Hematopoietic multipotent progenitor cell (in vitro differentiated cells): ENCODE results near the gene FGFR4. TPM values are rescaled to one million over a fixed set of nuclear protein-coding genes. Genes with fewer than 3 reads are reported as not detected.
"Not testable (repeated sequence)": the region's sequence is repeated elsewhere in the genome, so short reads cannot be mapped to it uniquely, and the experiment has no call there.

Experiments used
- DNase-seq, 3 donors: peaks; one replicate each; pipeline ENCODE4 v3.0.0-alpha.2; 2011 to 2015; ENCODE audit warnings: low read depth in 2 of 3, low spot score in 2 of 3
- total RNA-seq: library from RNA; depleted of rRNA; stranded (reverse); fragments of >200 nt; gene quantifications from one replicate; pipeline ENCODE4 v1.2.3, GENCODE V29; 2012

FGFR4 gene
- 0.54 TPM for total RNA-seq

GRCh38 chr5:177086654-177087397 is at the start of gene FGFR4:
FGFR4 (plus strand) TSS chr5:177086915; CDS start chr5:177089603, 2,688 bp downstream.
- peak; percentile 58 to 77 (median 69) for DNase-seq

GRCh38 chr5:177036921-177037320 is 49.8 kb upstream of the FGFR4 start:
- no peak for DNase-seq

GRCh38 chr5:177040814-177041420 is 45.8 kb upstream of the FGFR4 start:
- no peak for DNase-seq

DNA sequence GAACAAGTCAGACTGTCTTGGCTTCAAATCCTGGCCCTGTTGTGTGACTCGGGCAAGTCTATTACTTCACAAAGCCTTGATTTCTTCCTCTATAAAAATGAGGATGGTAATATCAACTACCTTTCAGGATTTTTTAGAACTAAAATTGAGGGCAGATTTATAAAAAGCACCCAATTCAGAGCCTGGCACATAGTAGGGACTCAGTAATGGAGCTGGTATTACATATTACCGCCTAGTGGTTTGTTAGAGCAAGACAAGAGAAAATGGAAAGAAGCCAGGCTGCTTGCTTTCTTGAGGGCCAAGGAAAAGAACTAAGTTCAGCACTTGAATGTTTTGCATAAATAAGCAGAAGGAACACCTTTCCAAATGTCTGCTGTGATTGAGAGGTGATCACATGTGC is 44.8 kb upstream of the FGFR4 start:
- no peak for DNase-seq

DNA sequence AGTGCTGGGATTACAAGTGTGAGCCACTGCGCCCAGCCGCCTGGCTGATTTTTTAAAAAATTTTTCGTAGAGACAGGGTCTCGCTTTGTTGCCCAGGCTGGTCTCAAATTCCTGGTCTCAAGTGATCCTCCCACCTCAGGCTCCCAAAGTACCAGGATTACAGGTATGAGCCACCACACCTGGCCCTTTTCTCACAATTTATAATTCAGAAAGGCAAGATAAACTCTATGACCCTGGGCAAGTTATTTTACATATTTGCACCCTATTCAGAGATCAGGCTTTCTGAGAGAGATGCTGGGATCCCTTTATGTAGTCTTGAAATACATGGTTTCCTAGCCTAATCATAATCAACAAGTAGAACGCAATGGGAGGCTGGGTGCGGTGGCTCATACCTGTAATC is 43.6 kb upstream of the FGFR4 start:
- DNase-seq: no peak

DNA sequence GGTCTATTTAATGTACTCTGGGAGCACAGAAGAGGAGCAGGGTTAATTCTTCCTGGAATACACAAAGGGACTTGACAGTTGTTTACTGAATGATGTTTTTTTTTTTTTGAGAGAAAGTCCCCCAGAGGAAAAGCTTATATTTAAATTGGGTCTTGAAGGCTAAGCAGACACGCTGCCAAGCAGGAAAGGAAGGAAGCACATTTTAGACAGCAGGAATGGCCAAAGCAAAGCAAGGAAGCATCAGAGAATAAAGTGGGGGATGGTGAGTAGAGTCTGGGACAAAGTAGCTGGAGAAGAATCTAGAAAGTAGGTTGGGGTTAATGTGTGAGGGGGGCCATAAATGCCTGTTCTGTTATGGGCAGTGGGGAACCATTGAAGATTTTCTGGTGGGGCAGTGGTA is 42.8 kb upstream of the FGFR4 start:
- no peak for DNase-seq

GRCh38 chr5:177044641-177045040 is 42.1 kb upstream of the FGFR4 start:
- DNase-seq: no peak

DNA sequence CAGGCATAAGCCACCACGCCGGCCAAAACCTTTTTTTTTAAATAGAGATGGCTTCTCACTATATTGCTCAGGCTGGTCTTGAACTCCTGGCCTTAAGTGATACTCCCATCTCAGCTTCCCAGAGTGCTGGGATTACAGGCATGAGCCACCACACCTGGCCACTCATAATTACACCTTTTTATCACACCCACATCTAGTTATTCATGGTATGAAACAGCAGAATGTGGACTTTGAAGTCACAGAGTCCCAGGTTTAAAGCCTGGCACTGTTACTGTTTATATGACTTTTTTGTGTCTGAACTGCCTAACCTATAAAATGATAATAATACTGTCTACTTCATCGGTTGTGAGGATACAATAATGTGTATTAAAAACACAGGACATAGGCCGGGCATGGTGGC is 41.1 kb upstream of the FGFR4 start:
- no peak for DNase-seq

DNA sequence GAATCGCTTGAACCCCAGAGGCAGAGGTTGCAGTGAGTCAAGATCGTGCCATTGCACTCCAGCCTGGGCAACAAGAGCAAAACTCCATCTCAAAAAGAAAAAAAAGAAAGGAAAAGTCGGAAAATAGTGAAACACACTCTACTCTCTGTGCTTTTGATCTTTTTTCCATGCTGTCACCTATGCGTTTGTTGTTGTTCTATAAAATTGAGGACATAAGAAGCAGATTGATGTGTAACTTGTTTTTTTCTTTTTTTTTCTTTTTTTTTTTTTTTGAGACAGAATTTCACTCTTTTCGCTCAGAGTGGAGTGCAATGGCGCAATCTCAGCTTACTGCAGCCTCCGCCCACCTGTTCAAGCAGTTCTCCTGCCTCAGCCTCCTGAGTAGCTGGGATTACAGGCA is 38.2 kb upstream of the FGFR4 start:
- DNase-seq: not testable (repeated sequence)

- no peak for DNase-seq
Measured at GRCh38 chr5:177049285-177049684, 37.4 kb upstream of the FGFR4 start.

DNA sequence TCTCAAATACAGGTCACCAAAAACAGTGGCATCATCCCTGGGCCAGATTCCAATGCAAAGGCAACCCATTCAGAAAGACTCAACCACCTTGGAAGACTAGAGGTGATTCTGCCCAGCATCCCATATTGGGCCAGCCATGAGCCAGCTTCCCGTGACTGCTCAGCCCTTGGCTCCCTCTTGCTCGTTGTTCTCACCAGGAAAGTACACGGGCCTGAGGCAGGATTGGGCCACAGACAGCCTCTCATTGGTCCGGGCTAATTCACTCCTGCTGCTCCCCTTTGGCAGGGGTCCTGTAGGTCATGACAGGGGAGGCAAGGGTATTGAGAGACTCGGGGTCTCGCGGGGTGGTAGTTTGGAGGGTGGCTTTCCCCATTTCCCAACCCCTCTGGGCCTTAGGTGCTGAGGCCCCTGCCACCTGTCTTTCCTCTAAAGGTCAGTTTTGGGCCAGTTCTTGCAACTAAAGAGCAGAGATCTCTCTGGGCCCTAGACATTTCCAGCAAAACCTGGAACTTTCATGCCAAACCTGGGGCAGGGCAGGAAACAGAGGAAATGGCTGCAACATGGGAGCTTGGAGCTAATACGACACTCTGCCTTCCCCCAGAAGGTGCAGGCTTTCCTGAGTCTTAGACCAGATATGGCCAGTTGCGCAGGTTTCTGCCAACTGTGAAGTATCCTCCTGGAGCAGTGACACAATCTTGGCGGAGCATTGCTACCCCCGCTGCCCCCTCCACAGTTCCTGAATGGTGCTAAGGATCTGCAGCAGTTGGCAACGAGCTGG is 22.0 kb upstream of the FGFR4 start:
- no peak for DNase-seq

GRCh38 chr5:177065491-177065890 is 21.2 kb upstream of the FGFR4 start:
- DNase-seq: no peak

- DNase-seq: no peak
Measured at GRCh38 chr5:177066224-177066623, 20.5 kb upstream of the FGFR4 start.

DNA sequence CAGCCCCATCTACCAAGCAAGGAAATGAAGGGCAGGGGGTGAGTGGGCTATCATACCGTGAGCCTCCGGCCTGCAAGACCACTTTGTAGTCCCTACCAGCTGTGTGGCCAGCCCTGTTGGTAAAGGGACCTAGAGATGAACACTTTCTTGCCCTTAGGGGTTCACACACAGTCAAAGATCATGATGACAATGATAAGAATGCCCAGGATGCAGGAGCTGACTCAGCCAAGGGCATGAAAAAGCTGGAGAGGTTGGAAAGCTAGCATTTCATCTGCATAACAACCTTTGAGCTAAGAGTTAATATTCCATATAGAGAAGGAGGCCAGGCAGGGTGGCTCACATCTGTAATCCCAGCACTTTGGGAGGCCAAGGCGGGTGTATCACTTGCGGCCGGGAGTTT is 19.2 kb upstream of the FGFR4 start:
- DNase-seq: no peak

- DNase-seq: no peak
Measured at GRCh38 chr5:177070536-177071191, 16.1 kb upstream of the FGFR4 start.

GRCh38 chr5:177071666-177072385 is 14.9 kb upstream of the FGFR4 start:
- DNase-seq: peak; percentile 45 to 88 (median 75)

- DNase-seq: no peak
Measured at GRCh38 chr5:177077335-177077734, 9.4 kb upstream of the FGFR4 start.

GRCh38 chr5:177079606-177080005 is 7.1 kb upstream of the FGFR4 start:
- DNase-seq: no peak

- DNase-seq: no peak
Measured at GRCh38 chr5:177080265-177080664, 6.5 kb upstream of the FGFR4 start.

DNA sequence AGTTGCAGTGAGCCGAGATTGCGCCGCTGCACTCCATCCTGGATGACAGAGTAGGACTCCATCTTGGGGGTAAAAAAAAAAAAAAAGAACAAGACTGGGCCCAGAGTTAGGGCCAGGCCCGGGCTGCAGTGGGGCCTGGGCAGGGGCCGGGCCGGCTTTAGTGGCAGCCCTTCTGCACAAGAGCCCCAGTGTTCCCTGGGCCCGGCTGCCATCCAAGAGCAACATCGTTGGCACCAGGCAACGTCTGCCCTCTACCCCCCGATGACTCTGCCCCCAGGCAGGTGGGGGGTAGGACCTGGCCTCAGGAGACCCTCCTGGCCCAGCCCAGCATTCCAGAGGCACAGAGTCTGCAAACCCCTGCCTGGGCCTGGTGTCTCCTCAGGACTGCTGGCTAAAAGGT is 4.9 kb upstream of the FGFR4 start:
- no peak for DNase-seq

DNA sequence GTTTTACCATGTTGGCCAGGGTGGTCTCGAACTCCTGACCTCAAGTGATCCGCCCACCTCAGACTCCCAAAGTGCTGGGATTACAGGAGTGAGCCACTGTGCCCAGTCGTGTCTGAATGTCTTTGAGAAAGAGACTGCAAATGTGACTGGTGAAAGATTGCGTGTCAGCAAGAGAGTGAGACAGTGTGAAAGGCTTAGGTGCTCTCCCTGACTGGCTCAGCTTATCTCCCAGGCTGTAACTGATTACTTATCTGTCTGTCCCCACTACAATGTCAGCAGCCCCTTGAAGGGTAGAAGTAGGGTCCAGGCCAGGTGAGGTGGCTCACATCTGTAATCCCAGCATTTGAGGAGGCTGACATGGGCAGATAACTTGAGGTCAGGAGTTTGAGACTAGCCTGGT is 3.4 kb upstream of the FGFR4 start:
- DNase-seq: no peak
